GM18502 (cell line): ENCODE data around the gene PLEKHM1.
A peak's percentile ranks its signal among the peaks of the same experiment; 100 is the strongest.
"Not testable (repeated sequence)": the region's sequence is repeated elsewhere in the genome, so short reads cannot be mapped to it uniquely, and the experiment has no call there.

Experiments
- ATAC-seq: cut with Tn5 transposase; IDR thresholded peaks from one replicate; pipeline ENCODE4 v1.9.1; 2021; ENCODE audit warnings: mild to moderate bottlenecking; ENCODE audit not compliant: unreplicated experiment, poor library complexity

The PLEKHM1 gene

GRCh38 chr17:45490615-45491433, at the start of gene PLEKHM1:
PLEKHM1 (minus strand) TSS chr17:45490721; CDS start chr17:45482484, 8,237 bp downstream.
- ATAC-seq: peak; percentile 96

GRCh38 chr17:45538168-45538567, 47.6 kb upstream of the PLEKHM1 start:
- ATAC-seq: not testable (repeated sequence)

GRCh38 chr17:45506072-45506471, 15.6 kb upstream of the PLEKHM1 start:
- ATAC-seq: not testable (repeated sequence)

GRCh38 chr17:45505183-45505582, 14.7 kb upstream of the PLEKHM1 start:
- ATAC-seq: not testable (repeated sequence)

GRCh38 chr17:45501092-45501707, 10.7 kb upstream of the PLEKHM1 start:
- ATAC-seq: not testable (repeated sequence)

- ATAC-seq: not testable (repeated sequence)
Measured at GRCh38 chr17:45500478-45500877, 10.0 kb upstream of the PLEKHM1 start.

- not testable (repeated sequence) for ATAC-seq
Measured at GRCh38 chr17:45499208-45499607, 8.7 kb upstream of the PLEKHM1 start.

GRCh38 chr17:45498377-45498776, 7.9 kb upstream of the PLEKHM1 start:
- ATAC-seq: not testable (repeated sequence)

- not testable (repeated sequence) for ATAC-seq
Measured at GRCh38 chr17:45497449-45497848, 6.9 kb upstream of the PLEKHM1 start.

GRCh38 chr17:45496507-45496906, 6.0 kb upstream of the PLEKHM1 start:
- ATAC-seq: not testable (repeated sequence)

- not testable (repeated sequence) for ATAC-seq
Measured at GRCh38 chr17:45494556-45494955, 4.0 kb upstream of the PLEKHM1 start.

- not testable (repeated sequence) for ATAC-seq
Measured at GRCh38 chr17:45492156-45492555, 1.6 kb upstream of the PLEKHM1 start.

GRCh38 chr17:45490198-45490597, 323 bp downstream of the PLEKHM1 start:
- peak; percentile 33 for ATAC-seq

- not testable (repeated sequence) for ATAC-seq
Measured at GRCh38 chr17:45487704-45488103, 2.8 kb downstream of the PLEKHM1 start.

- ATAC-seq: not testable (repeated sequence)
Measured at GRCh38 chr17:45483591-45484216, 6.8 kb downstream of the PLEKHM1 start.

GRCh38 chr17:45483177-45483576, 7.3 kb downstream of the PLEKHM1 start:
- ATAC-seq: not testable (repeated sequence)

- ATAC-seq: not testable (repeated sequence)
Measured at GRCh38 chr17:45482317-45482716, 8.2 kb downstream of the PLEKHM1 start.

GRCh38 chr17:45475436-45475835, 15.1 kb downstream of the PLEKHM1 start:
- not testable (repeated sequence) for ATAC-seq

GRCh38 chr17:45472249-45472648, 18.3 kb downstream of the PLEKHM1 start:
- not testable (repeated sequence) for ATAC-seq

GRCh38 chr17:45469204-45469563, 21.3 kb downstream of the PLEKHM1 start:
- not testable (repeated sequence) for ATAC-seq
